ENCODE results near the gene CFAP54. TPM values are rescaled to one million over a fixed set of nuclear protein-coding genes. Genes with fewer than 3 reads are reported as not detected.

The CFAP54 gene
- total and polyA plus RNA-seq, 2 donors (not counting 3 experiments of a cell fraction or from before 2014, with no cell fraction given), result 3.6 to 26.9 TPM

DNA sequence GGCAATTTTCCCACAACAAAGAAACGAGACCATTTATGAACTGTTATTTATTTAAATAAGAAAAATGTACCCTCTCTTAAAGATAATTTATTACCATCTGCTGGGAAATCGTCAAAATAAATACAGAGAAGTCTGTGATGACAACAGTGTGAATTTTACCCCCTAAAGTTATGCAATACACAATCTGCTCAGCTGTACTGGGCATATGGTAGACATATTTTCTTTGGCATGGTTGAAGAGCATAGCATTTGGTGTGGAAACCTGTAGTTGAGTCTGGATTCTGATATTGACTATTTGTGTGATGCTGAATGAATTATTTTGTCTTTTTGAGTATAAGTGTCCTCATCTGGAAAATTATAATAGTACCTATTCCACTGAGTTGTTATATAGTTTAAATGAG lies 60.0 kb downstream of the CFAP54 start:
- H3K36me3 ChIP-seq (ENCODE audit: control insufficient read depth in 2 of 2, extremely low read depth in 1 of 2, insufficient read depth in 2 of 2, low read length in 2 of 2), result peaks cover 0 to 2% of the 10 kb centered on the region in 2 experiments
- H3K4me1 ChIP-seq (ENCODE audit: control insufficient read depth, extremely low read depth, insufficient read depth, low read length), result no peaks in the 10 kb centered on the region
- FAIRE-seq, result no peak
- H3K9me3 ChIP-seq (replicated peaks; ENCODE audit: control insufficient read depth, insufficient read depth, low read length), result no peaks in the 10 kb centered on the region
- no peaks in the 10 kb centered on the region for H4K20me1 ChIP-seq (replicated peaks; ENCODE audit: control insufficient read depth, extremely low read depth, insufficient read depth, low read length)
- no peaks in the 10 kb centered on the region for H3K9me1 ChIP-seq (replicated peaks; ENCODE audit: control insufficient read depth, extremely low read depth, insufficient read depth, low read length)
- TF ChIP-seq JUN (IDR thresholded peaks at IDR 0.05; ENCODE audit: borderline replicate concordance, insufficient read depth, insufficient read length, low read depth), result no peak
- TF ChIP-seq FOS (IDR thresholded peaks at IDR 0.05; ENCODE audit: borderline replicate concordance, insufficient read depth, low read length), result no peak
- no peak for TF ChIP-seq GATA2 (IDR thresholded peaks at IDR 0.05; ENCODE audit: insufficient read depth, insufficient read length, low read depth, low read length)
- TF ChIP-seq EZH2 (IDR thresholded peaks at IDR 0.05; ENCODE audit: borderline replicate concordance, low read depth, low read length, severe bottlenecking), result no peak
- TF ChIP-seq, protein P1, sequence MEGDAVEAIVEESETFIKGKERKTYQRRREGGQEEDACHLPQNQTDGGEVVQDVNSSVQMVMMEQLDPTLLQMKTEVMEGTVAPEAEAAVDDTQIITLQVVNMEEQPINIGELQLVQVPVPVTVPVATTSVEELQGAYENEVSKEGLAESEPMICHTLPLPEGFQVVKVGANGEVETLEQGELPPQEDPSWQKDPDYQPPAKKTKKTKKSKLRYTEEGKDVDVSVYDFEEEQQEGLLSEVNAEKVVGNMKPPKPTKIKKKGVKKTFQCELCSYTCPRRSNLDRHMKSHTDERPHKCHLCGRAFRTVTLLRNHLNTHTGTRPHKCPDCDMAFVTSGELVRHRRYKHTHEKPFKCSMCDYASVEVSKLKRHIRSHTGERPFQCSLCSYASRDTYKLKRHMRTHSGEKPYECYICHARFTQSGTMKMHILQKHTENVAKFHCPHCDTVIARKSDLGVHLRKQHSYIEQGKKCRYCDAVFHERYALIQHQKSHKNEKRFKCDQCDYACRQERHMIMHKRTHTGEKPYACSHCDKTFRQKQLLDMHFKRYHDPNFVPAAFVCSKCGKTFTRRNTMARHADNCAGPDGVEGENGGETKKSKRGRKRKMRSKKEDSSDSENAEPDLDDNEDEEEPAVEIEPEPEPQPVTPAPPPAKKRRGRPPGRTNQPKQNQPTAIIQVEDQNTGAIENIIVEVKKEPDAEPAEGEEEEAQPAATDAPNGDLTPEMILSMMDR (IDR thresholded peaks at IDR 0.05; ENCODE audit: extremely low read depth in 1 of 2, insufficient read depth in 1 of 2, low read depth in 1 of 2, low read length in 2 of 2), result no peak
- TF ChIP-seq MYC (IDR thresholded peaks at IDR 0.05; ENCODE audit: low read depth, low read length), result no peak
- no peak for TF ChIP-seq POLR2A (IDR thresholded peaks at IDR 0.05; ENCODE audit: low read depth, low read length)
- TF ChIP-seq, protein P2, sequence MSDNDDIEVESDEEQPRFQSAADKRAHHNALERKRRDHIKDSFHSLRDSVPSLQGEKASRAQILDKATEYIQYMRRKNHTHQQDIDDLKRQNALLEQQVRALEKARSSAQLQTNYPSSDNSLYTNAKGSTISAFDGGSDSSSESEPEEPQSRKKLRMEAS (IDR thresholded peaks at IDR 0.05; ENCODE audit: insufficient read depth, insufficient read length), result no peak
- TF ChIP-seq POLR2AphosphoS5 (IDR thresholded peaks at IDR 0.05; ENCODE audit: insufficient read depth, low read depth, low read length), result no peak
- H3K27ac ChIP-seq (ENCODE audit: insufficient read depth, low read depth, low read length), result no peak overlapping the region
- ChIA-PET POLR2A (no interaction called here), CTCF (no interaction called here)
- H3K4me3 ChIP-seq (replicated peaks in 1 of 3; ENCODE audit: insufficient read depth in 1 of 3, low read depth in 1 of 3, low read length in 3 of 3), result no peak overlapping the region
- no TSS peak for BruUV-seq (replicated peaks)
- DNase-seq (ENCODE audit: low read depth, low spot score), result no peak
- dilution Hi-C loops (cut with MboI; ENCODE audit: extremely low pct_ligation_motif_present, low sequenced_read_pairs), result no loop called here
- intact Hi-C loops (cut with micrococcal nuclease), result no loop called here
- no peak overlapping the region for H3K9ac ChIP-seq (replicated peaks; ENCODE audit: extremely low read depth, insufficient read depth, low read length)
- no peaks in the 10 kb centered on the region for H3K79me2 ChIP-seq (ENCODE audit: control insufficient read depth, insufficient read depth, low read length)
- H3K27me3 ChIP-seq (ENCODE audit: control insufficient read depth in 2 of 2, insufficient read depth in 2 of 2, low read length in 2 of 2), result no peaks in the 10 kb centered on the region
- H2AFZ ChIP-seq (ENCODE audit: low read depth, low read length), result no peak overlapping the region
- H3K4me2 ChIP-seq (ENCODE audit: insufficient read depth, low read length), result no peak overlapping the region

All from endothelial cell of umbilical vein (primary cell).